ENCODE measurements around the gene CCDC43. TPM values are rescaled to one million over a fixed set of nuclear protein-coding genes. Genes with fewer than 3 reads are reported as not detected.

Gene CCDC43
- total and polyA plus RNA-seq, 2 of the 13 experiments (the other 11 are each of a cell fraction or from before 2014, with no cell fraction given): 17.5 to 94.8 TPM

DNA sequence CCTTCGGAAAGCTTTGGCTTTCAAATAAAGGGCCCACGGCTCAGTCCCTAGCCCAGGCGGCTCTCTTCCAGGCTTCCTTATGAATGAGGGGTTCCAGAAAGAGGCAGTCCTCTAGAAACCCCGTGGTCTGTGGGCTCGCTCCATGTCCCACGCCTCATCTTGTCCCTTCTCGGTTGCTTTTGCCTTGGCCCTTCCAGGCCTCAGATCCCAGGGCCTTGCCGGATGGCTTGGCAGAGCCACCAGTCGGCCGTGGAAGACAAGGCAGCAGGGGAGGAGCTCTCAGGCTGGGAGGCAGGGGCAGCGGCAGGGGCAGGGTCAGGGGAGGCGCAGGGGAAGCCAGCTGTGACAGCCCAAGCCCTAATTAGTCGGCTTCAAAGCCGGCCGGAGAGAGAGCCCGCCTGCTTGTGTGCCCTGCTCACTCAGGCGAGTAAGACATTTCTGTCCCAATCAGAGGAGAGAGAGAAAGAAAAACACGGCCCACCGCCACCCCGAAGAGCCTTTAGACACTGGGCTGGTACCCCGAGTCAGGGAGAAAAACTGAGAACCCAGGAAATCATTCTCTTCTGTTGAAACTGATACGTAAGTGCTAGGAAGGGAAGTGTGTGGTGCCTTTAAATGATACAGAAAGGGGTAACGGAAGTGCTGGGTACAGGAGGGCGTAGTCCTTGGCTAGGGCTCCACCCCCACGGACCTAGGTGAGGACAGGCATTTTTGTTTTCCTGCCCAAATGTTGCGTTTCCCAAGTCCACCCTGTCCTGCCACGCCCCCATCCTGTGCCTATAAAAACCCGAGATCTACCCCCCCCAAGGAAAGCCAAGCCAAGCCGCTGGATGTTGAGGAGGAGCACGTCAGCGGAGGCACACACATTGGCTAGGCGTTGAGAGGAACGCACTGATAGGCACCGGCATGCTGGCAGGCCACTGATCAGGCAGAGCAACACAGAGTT, 61.1 kb downstream of the CCDC43 start (continued):
- TF ChIP-seq, protein P1, sequence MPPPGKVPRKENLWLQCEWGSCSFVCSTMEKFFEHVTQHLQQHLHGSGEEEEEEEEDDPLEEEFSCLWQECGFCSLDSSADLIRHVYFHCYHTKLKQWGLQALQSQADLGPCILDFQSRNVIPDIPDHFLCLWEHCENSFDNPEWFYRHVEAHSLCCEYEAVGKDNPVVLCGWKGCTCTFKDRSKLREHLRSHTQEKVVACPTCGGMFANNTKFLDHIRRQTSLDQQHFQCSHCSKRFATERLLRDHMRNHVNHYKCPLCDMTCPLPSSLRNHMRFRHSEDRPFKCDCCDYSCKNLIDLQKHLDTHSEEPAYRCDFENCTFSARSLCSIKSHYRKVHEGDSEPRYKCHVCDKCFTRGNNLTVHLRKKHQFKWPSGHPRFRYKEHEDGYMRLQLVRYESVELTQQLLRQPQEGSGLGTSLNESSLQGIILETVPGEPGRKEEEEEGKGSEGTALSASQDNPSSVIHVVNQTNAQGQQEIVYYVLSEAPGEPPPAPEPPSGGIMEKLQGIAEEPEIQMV (CRISPR knock-in tag; IDR thresholded peaks at IDR 0.05; ENCODE audit: low read depth): peak; percentile 100
- TF ChIP-seq NCOA5 (CRISPR knock-in tag; IDR thresholded peaks at IDR 0.05) (no peak), GABPB1 (CRISPR knock-in tag; IDR thresholded peaks at IDR 0.05) (peak; percentile 52), NAIF1 (CRISPR knock-in tag; IDR thresholded peaks at IDR 0.05; ENCODE audit: borderline replicate concordance) (no peak), PHF8 (CRISPR knock-in tag; IDR thresholded peaks at IDR 0.05) (peak; percentile 39; the same call in 1 of the 2 replicates), ZC3H13 (CRISPR knock-in tag; IDR thresholded peaks at IDR 0.05) (no peak), SRSF4 (IDR thresholded peaks at IDR 0.05; ENCODE audit: low read depth, low read length, poor library complexity, severe bottlenecking) (no peak), ZNF430 (CRISPR knock-in tag; IDR thresholded peaks at IDR 0.05) (no peak), SP1 (IDR thresholded peaks at IDR 0.05) (no peak), SP1 (CRISPR knock-in tag; IDR thresholded peaks at IDR 0.05) (peak; percentile 57), SAP130 (CRISPR knock-in tag; IDR thresholded peaks at IDR 0.05; ENCODE audit: low read depth) (peak; percentile 24; the same call in 1 of the 2 replicates), IKZF1 (IDR thresholded peaks at IDR 0.05) (no peak), ZSCAN25 (CRISPR knock-in tag; IDR thresholded peaks at IDR 0.05) (peak; percentile 71; the same call in 1 of the 2 replicates), EZH2 (conservative IDR thresholded peaks at IDR 0.05; ENCODE audit: low read depth, low read length) (no peak), SPEN (CRISPR knock-in tag; IDR thresholded peaks at IDR 0.05; ENCODE audit: low read depth) (0 out of 2 replicates have a peak, but pooled peaks have one; percentile 22), KLF11 (CRISPR knock-in tag; IDR thresholded peaks at IDR 0.05) (no peak), HDAC1 (CRISPR knock-in tag; IDR thresholded peaks at IDR 0.05) (no peak), ZZZ3 (CRISPR knock-in tag; IDR thresholded peaks at IDR 0.05; ENCODE audit: borderline replicate concordance) (peak; percentile 62; the same call in 1 of the 2 replicates)
- TF ChIP-seq, protein P2, sequence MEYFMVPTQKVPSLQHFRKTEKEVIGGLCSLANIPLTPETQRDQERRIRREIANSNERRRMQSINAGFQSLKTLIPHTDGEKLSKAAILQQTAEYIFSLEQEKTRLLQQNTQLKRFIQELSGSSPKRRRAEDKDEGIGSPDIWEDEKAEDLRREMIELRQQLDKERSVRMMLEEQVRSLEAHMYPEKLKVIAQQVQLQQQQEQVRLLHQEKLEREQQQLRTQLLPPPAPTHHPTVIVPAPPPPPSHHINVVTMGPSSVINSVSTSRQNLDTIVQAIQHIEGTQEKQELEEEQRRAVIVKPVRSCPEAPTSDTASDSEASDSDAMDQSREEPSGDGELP (IDR thresholded peaks at IDR 0.05; ENCODE audit: borderline replicate concordance, low read depth): peak; percentile 37; the same call in 1 of the 2 replicates
- TF ChIP-seq, protein P3, sequence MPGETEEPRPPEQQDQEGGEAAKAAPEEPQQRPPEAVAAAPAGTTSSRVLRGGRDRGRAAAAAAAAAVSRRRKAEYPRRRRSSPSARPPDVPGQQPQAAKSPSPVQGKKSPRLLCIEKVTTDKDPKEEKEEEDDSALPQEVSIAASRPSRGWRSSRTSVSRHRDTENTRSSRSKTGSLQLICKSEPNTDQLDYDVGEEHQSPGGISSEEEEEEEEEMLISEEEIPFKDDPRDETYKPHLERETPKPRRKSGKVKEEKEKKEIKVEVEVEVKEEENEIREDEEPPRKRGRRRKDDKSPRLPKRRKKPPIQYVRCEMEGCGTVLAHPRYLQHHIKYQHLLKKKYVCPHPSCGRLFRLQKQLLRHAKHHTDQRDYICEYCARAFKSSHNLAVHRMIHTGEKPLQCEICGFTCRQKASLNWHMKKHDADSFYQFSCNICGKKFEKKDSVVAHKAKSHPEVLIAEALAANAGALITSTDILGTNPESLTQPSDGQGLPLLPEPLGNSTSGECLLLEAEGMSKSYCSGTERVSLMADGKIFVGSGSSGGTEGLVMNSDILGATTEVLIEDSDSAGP (CRISPR knock-in tag; IDR thresholded peaks at IDR 0.05; ENCODE audit: borderline replicate concordance): peak; percentile 91
- TF ChIP-seq, protein P4, sequence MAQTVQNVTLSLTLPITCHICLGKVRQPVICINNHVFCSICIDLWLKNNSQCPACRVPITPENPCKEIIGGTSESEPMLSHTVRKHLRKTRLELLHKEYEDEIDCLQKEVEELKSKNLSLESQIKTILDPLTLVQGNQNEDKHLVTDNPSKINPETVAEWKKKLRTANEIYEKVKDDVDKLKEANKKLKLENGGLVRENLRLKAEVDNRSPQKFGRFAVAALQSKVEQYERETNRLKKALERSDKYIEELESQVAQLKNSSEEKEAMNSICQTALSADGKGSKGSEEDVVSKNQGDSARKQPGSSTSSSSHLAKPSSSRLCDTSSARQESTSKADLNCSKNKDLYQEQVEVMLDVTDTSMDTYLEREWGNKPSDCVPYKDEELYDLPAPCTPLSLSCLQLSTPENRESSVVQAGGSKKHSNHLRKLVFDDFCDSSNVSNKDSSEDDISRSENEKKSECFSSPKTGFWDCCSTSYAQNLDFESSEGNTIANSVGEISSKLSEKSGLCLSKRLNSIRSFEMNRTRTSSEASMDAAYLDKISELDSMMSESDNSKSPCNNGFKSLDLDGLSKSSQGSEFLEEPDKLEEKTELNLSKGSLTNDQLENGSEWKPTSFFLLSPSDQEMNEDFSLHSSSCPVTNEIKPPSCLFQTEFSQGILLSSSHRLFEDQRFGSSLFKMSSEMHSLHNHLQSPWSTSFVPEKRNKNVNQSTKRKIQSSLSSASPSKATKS (CRISPR knock-in tag; IDR thresholded peaks at IDR 0.05): no peak
